Smooth muscle cell (in vitro differentiated cells): ENCODE results near the gene PPIG. TPM values are rescaled to one million over a fixed set of nuclear protein-coding genes. Genes with fewer than 3 reads are reported as not detected.

ENCODE experiments used
- DNase-seq: peaks from one replicate; lab custom pipeline; 2025; ENCODE audit not compliant: unreplicated experiment; lab: John Stamatoyannopoulos, UW
- H2AFZ ChIP-seq: fragments of 200-600 bp; sonication (generic); 2 replicates; pipeline ENCODE4 v1.6.0; 2016; ENCODE audit warnings: antibody characterized with exemption, low read depth, mild to moderate bottlenecking
- H3F3A ChIP-seq: fragments of 200-600 bp; sonication (generic); 2 replicates; pipeline ENCODE4 v1.6.0; 2017; ENCODE audit warnings: antibody characterized with exemption, low read depth
- H3K27ac ChIP-seq: fragments of 200-600 bp; sonication (generic); 2 replicates; pipeline ENCODE4 v1.5.1; 2016; ENCODE audit warnings: low read depth, mild to moderate bottlenecking
- H3K27me3 ChIP-seq: fragments of 200-600 bp; sonication (generic); 2 replicates; pipeline ENCODE4 v1.6.1; 2016; ENCODE audit warnings: low read depth, mild to moderate bottlenecking
- H3K36me3 ChIP-seq: fragments of 200-600 bp; sonication (generic); 2 replicates; pipeline ENCODE4 v1.5.1; 2016; ENCODE audit warnings: low read depth
- H3K4me1 ChIP-seq: fragments of 200-600 bp; sonication (generic); 2 replicates; pipeline ENCODE4 v1.5.1; 2016; ENCODE audit warnings: low read depth
- H3K4me2 ChIP-seq: fragments of 200-600 bp; sonication (generic); 2 replicates; pipeline ENCODE4 v1.6.0; 2016; ENCODE audit warnings: mild to moderate bottlenecking
- H3K4me3 ChIP-seq: fragments of 200-600 bp; sonication (generic); 2 replicates; pipeline ENCODE4 v1.5.1; 2016; ENCODE audit warnings: mild to moderate bottlenecking
- H3K79me2 ChIP-seq: fragments of 200-600 bp; sonication (generic); 2 replicates; pipeline ENCODE4 v1.6.0; 2016; ENCODE audit warnings: low read depth, mild to moderate bottlenecking
- H3K9ac ChIP-seq: fragments of 200-600 bp; sonication (generic); 2 replicates; pipeline ENCODE4 v1.6.0; 2016; ENCODE audit warnings: low read depth
- H3K9me3 ChIP-seq: fragments of 200-600 bp; sonication (generic); replicated peaks from 2 replicates; pipeline ENCODE4 v1.5.1; 2016; ENCODE audit warnings: low read depth
- H4K20me1 ChIP-seq: fragments of 200-600 bp; sonication (generic); 2 replicates; pipeline ENCODE4 v1.6.0; 2016; ENCODE audit warnings: low read depth
- CTCF ChIP-seq: fragments of 200-600 bp; sonication (generic); IDR thresholded peaks from 2 replicates; pipeline ENCODE4 v1.5.1; 2017; ENCODE audit warnings: borderline replicate concordance, mild to moderate bottlenecking, antibody characterized with exemption; ENCODE audit not compliant: insufficient read depth, poor library complexity, severe bottlenecking
- WGBS: methylation state at CpG from one replicate; pipeline ENCODE4 v1.1.7; 2016; ENCODE audit warnings: low lambda C conversion rate; 5-methylcytosine and 5-hydroxymethylcytosine counted together
- polyA plus RNA-seq: library from polyadenylated mRNA; unstranded; fragments of >200 nt; fragmentation: Nextera tagmentation; extraction: Ambion mirVana; gene quantifications from 2 replicates; pipeline ENCODE4 v1.2.1, GENCODE V29; 2016
- total RNA-seq: library from RNA; depleted of rRNA; stranded (reverse); fragments of >200 nt; gene quantifications from 2 replicates; pipeline ENCODE4 v1.2.3, GENCODE V29; 2014

The PPIG gene
- total and polyA plus RNA-seq, 2 experiments from 2014 or later, result 34.4 to 51.1 TPM

DNA sequence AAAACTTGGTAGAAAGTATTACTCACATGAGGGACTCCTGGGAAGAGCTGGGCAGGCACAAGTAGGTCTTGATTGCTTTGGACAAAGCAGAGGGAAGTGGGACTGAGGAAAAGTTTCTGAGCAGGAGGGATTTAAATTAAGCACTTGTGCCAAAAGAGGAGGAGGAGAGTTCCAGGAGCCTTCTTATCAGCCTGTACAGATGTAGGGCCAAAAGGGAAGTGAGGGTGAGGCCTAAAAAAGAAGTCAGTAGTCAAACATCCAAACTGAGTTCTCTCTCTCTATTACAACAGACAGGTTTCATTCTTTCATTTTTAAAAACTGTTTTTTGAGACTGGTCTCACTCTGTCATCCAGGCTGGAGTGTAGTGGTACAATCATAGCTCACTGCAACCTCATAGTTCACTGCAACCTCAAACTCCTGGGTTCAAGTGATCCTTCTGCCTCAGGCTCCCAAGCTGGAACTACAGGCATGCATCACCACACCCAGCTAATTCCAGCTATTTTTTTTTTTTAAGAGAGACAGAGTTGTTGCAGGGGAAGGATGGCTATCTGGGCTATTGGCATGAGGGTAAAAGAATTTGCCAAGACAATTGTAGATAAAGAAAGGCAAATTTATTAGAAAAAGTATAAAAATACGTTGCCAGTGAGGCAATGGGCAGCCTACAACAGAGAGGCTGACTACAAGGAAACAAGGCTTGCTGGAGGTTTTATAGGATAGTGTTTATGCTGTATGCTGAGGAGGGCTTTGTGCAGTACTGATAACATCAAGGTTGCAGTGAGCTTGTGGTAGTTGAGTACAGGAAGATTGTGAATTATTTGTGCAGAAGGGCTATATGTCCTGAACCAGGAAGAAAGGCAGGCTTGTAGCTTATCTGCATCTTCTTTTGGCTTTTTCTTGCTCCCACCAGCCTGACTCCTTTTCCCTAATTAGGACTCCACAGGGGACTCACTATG is 81.1 kb downstream of the PPIG start:
- Histone ChIP-seq H3K4me1 (no peaks in the 10 kb centered on the region), H3K4me3 (no peak overlapping the region), H4K20me1 (no peaks in the 10 kb centered on the region), H3K36me3 (no peaks in the 10 kb centered on the region), H3K4me2 (no peak overlapping the region), H3K79me2 (no peaks in the 10 kb centered on the region), H3K9me3 (no peaks in the 10 kb centered on the region), H3K27me3 (no peaks in the 10 kb centered on the region), H3K9ac (no peak overlapping the region), H3F3A (peaks cover 3% of the 10 kb centered on the region), H3K27ac (no peak overlapping the region), H2AFZ (no peak overlapping the region)
- DNase-seq, result no peak
- TF ChIP-seq CTCF, result no peak
- 73% methylated on average over 1 of the region's 1 CpG for WGBS

DNA sequence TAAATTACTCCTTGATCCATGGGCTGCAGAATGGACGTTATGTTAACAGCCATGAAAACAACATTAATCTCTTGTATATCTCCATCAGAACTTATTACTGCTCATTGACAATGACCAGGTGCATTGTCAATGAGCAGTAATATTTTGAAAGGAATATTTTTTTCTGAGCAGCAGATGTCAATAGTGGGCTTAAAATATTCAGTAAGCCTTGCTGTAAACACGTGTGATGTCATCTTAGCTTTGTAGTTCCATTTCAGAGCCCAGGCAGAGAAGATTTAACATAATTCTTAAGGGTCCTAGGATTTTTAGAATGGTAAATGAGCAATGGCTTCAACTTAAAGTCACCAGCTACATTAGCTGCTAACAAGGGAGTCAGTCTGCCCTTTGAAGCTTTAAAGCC is 83.4 kb downstream of the PPIG start:
- H3K27me3 ChIP-seq, result no peaks in the 10 kb centered on the region
- no peak for TF ChIP-seq CTCF
- H3K4me1 ChIP-seq, result no peaks in the 10 kb centered on the region
- 40% methylated on average over 2 of the region's 2 CpGs for WGBS
- peaks cover 3% of the 10 kb centered on the region for H3F3A ChIP-seq
- H3K27ac ChIP-seq, result no peak overlapping the region
- no peak for DNase-seq
- no peak overlapping the region for H2AFZ ChIP-seq
- H3K4me2 ChIP-seq, result no peak overlapping the region
- no peaks in the 10 kb centered on the region for H3K36me3 ChIP-seq
- no peaks in the 10 kb centered on the region for H3K79me2 ChIP-seq
- no peaks in the 10 kb centered on the region for H4K20me1 ChIP-seq
- no peak overlapping the region for H3K9ac ChIP-seq
- H3K9me3 ChIP-seq, result no peaks in the 10 kb centered on the region
- no peak overlapping the region for H3K4me3 ChIP-seq

- no peaks in the 10 kb centered on the region for H3K36me3 ChIP-seq
- no peaks in the 10 kb centered on the region for H3K4me1 ChIP-seq
- no peak overlapping the region for H3K9ac ChIP-seq
- 45% methylated on average over 2 of the region's 2 CpGs for WGBS
- H3K27ac ChIP-seq, result no peak overlapping the region
- no peaks in the 10 kb centered on the region for H3K79me2 ChIP-seq
- no peak overlapping the region for H3K4me2 ChIP-seq
- TF ChIP-seq CTCF, result no peak
- no peaks in the 10 kb centered on the region for H3K9me3 ChIP-seq
- H3K4me3 ChIP-seq, result no peak overlapping the region
- no peaks in the 10 kb centered on the region for H3F3A ChIP-seq
- H4K20me1 ChIP-seq, result no peaks in the 10 kb centered on the region
- DNase-seq, result no peak
- no peaks in the 10 kb centered on the region for H3K27me3 ChIP-seq
- no peak overlapping the region for H2AFZ ChIP-seq
These were observed 86.1 kb downstream of the PPIG start for GRCh38 chr2:169670215-169670651.
